HepG2 (cell line): ENCODE data around the gene BCL2. TPM values are rescaled to one million over a fixed set of nuclear protein-coding genes. Genes with fewer than 3 reads are reported as not detected.

Source experiments
- ATAC-seq: fragments of 200-7000 bp; cut with Tn5 transposase; 3 replicates; pipeline ENCODE4 v1.9.1; 2020; ENCODE audit warnings: mild to moderate bottlenecking, moderate library complexity
- BruUV-seq: library from RNA; stranded (reverse); fragments of 400-500 nt; replicated peaks from 2 replicates; lab custom pipeline; 2021; lab: Mats Ljungman, UMichigan
- CTCF ChIA-PET: fragments of 300-600 bp; formaldehyde crosslinking; extraction: SDS; loops from one replicate; lab custom pipeline; 2021; ENCODE audit warnings: low total read pairs, inconsistent platforms, low intra/inter-chr PET ratio; lab: Yijun Ruan, JAX
- POLR2A ChIA-PET: fragments of 350-600 bp; sonication (Branson Sonifier 250); formaldehyde crosslinking; loops from one replicate; lab custom pipeline; 2020; ENCODE audit warnings: antibody characterized with exemption, inconsistent platforms; lab: Yijun Ruan, JAX
- DNase-seq: peaks from one replicate; pipeline ENCODE4 v3.0.0-alpha.2; 2015; ENCODE audit warnings: low spot score
- FAIRE-seq: peaks from 3 replicates; lab custom pipeline; 2011; peaks lifted over from hg19 to GRCh38; lab: Jason Lieb, UNC
- H2AFZ ChIP-seq: one replicate; pipeline ENCODE4 v1.6.1; 2011; ENCODE audit warnings: low read length, inconsistent platforms
- H3K27ac ChIP-seq: fragments of 300-600 bp; 3 replicates; pipeline ENCODE4 v1.8.0; 2011; ENCODE audit warnings: mixed run types, mild to moderate bottlenecking, mixed read lengths, low read length, inconsistent platforms; ENCODE audit not compliant: insufficient read depth; ENCODE audit errors: extremely low read length
- H3K27me3 ChIP-seq, 2 experiments: fragments of 200-600 bp in 1 of 2; 2 replicates in 1 of 2; 3 replicates in 1 of 2; pipeline versions ENCODE4 v1.6.0 to v1.8.0; 2011; ENCODE audit warnings: low read length in 2 of 2, mild to moderate bottlenecking in 2 of 2, moderate library complexity in 2 of 2, inconsistent platforms in 1 of 2; ENCODE audit not compliant: insufficient read depth in 2 of 2, control insufficient read depth in 1 of 2
- H3K36me3 ChIP-seq, 2 experiments: fragments of 200-600 bp in 1 of 2; replicated peaks in 1 of 2; 2 replicates in 1 of 2; 3 replicates in 1 of 2; pipeline versions ENCODE4 v1.5.1 to v1.8.0; 2011; ENCODE audit warnings: low read length in 2 of 2, inconsistent platforms in 1 of 2; ENCODE audit not compliant: insufficient read depth in 2 of 2, control insufficient read depth in 1 of 2
- H3K4me1 ChIP-seq: 2 replicates; pipeline ENCODE4 v1.5.1; 2012; ENCODE audit warnings: low read length, inconsistent platforms; ENCODE audit not compliant: insufficient read depth
- H3K4me2 ChIP-seq: 2 replicates; pipeline ENCODE4 v1.6.0; 2011; ENCODE audit warnings: low read depth, low read length, inconsistent platforms
- H3K4me3 ChIP-seq, 3 experiments: fragments of 200-600 bp in 1 of 3; sonication (generic), shearing (Covaris generic) in 1 of 3; replicated peaks in 1 of 3; 2 replicates each; pipeline ENCODE4 v1.5.1; 2011 to 2016; ENCODE audit warnings: low read length in 3 of 3, inconsistent platforms in 2 of 3, low read depth in 2 of 3, mild to moderate bottlenecking in 2 of 3, control low read depth in 1 of 3, mixed read lengths in 1 of 3; ENCODE audit not compliant: insufficient read depth in 1 of 3
- H3K79me2 ChIP-seq: one replicate; pipeline ENCODE4 v1.6.1; 2011; ENCODE audit warnings: low read length, inconsistent platforms; ENCODE audit not compliant: insufficient read depth
- H3K9ac ChIP-seq: 2 replicates; pipeline ENCODE4 v1.6.0; 2011; ENCODE audit warnings: mild to moderate bottlenecking, low read depth, low read length, inconsistent platforms; ENCODE audit not compliant: insufficient read depth
- H3K9me3 ChIP-seq: 2 replicates; pipeline ENCODE4 v1.5.1; 2012; ENCODE audit warnings: mild to moderate bottlenecking, low read length
- H4K20me1 ChIP-seq: 2 replicates; pipeline ENCODE4 v1.6.0; 2011; ENCODE audit warnings: inconsistent platforms, mild to moderate bottlenecking, low read length, moderate library complexity; ENCODE audit not compliant: insufficient read depth
- GATA4 ChIP-seq: sonication (generic); IDR thresholded peaks from 2 replicates; pipeline ENCODE4 v1.6.1; 2016; ENCODE audit warnings: antibody characterized with exemption, low read depth, borderline replicate concordance
- HNRNPLL ChIP-seq: fragments of 200-400 bp; formaldehyde crosslinking; IDR thresholded peaks from 2 replicates; pipeline ENCODE4 v1.6.1; 2017; ENCODE audit warnings: mild to moderate bottlenecking, low read depth, low read length; ENCODE audit not compliant: poor library complexity, severe bottlenecking
- NCOA2 ChIP-seq: sonication (generic); formaldehyde crosslinking; IDR thresholded peaks from 2 replicates; pipeline ENCODE4 v1.8.0; 2022; ENCODE audit warnings: inconsistent platforms
- NFYC ChIP-seq: IDR thresholded peaks from 2 replicates; pipeline ENCODE4 v1.6.1; 2016; ENCODE audit warnings: missing genetic modification reagents, missing compliant biosample characterization
- SOX13 ChIP-seq, 3 experiments: fragments of 450-650 bp in 1 of 3; sonication (generic) in 1 of 3; formaldehyde crosslinking in 1 of 3; IDR thresholded peaks in 2 of 3; conservative IDR thresholded peaks in 1 of 3; 2 replicates each; pipeline versions ENCODE4 v1.5.0 to v1.6.1; 2016 to 2020; ENCODE audit warnings: antibody characterized with exemption in 1 of 3, mild to moderate bottlenecking in 1 of 3, missing compliant biosample characterization in 1 of 3, missing genetic modification reagents in 1 of 3, moderate library complexity in 1 of 3
- TOPORS ChIP-seq: sonication (generic); formaldehyde crosslinking; IDR thresholded peaks from 2 replicates; pipeline ENCODE4 v1.8.0; 2023; ENCODE audit warnings: mild to moderate bottlenecking, missing genetic modification reagents
- ZNF30 ChIP-seq: sonication (generic); formaldehyde crosslinking; IDR thresholded peaks from 2 replicates; pipeline ENCODE4 v1.5.0; 2020; ENCODE audit warnings: mild to moderate bottlenecking, missing genetic modification reagents
- ZNF839 ChIP-seq: sonication (generic); formaldehyde crosslinking; IDR thresholded peaks from 2 replicates; pipeline ENCODE4 v1.4.0; 2020; ENCODE audit warnings: missing genetic modification reagents, mild to moderate bottlenecking, borderline replicate concordance
- WGBS: methylation state at CpG from one replicate; pipeline ENCODE4 v1.1.6; 2017; ENCODE audit warnings: low lambda C conversion rate; 5-methylcytosine and 5-hydroxymethylcytosine counted together
- in situ Hi-C: cut with HindIII; loops from 2 replicates; pipeline ENCODE4 v1.10.0; 2017; ENCODE audit warnings: low pct_unique_long_range_greater_than_20kb; ENCODE audit not compliant: extremely low pct_ligation_motif_present
- intact Hi-C: fragments of 100-400 bp; cut with micrococcal nuclease; formaldehyde crosslinking; loops from one replicate; pipeline ENCODE4 v1.10.0; 2022; ENCODE audit not compliant: unreplicated experiment
- polyA plus RNA-seq, 8 experiments: library from polyadenylated mRNA; depleted of rRNA in 3 of 8; stranded (reverse) in 7 of 8; unstranded in 1 of 8; fragments of >200 nt; fragmentation: Illumina TruSeq in 4 of 8; extraction: Trizol in 4 of 8; gene quantifications; 2 replicates each; pipeline versions ENCODE4 v1.2.1 to v1.2.3, GENCODE V29; 2011 to 2016; ENCODE audit warnings: low read depth in 4 of 8, missing spikeins in 1 of 8, mixed read lengths in 1 of 8; ENCODE audit not compliant: insufficient read depth in 1 of 8
- total RNA-seq, 5 experiments: library from RNA; depleted of rRNA; stranded (reverse); fragments of >200 nt; fragmentation: Illumina TruSeq; extraction: Trizol; gene quantifications; 2 replicates each; pipeline ENCODE4 v1.2.3, GENCODE V29; 2016; ENCODE audit warnings: low read depth in 1 of 5
- TF ChIP-seq, protein P1 (sequence below): sonication (generic); formaldehyde crosslinking; IDR thresholded peaks from 2 replicates; pipeline ENCODE4 v1.5.1; 2020; ENCODE audit warnings: mild to moderate bottlenecking, missing genetic modification reagents, moderate library complexity

The BCL2 gene
- total and polyA plus RNA-seq, 2 of the 13 experiments (the other 11 are each of a cell fraction or from before 2014, with no cell fraction given): 0.07 to 0.53 TPM

DNA sequence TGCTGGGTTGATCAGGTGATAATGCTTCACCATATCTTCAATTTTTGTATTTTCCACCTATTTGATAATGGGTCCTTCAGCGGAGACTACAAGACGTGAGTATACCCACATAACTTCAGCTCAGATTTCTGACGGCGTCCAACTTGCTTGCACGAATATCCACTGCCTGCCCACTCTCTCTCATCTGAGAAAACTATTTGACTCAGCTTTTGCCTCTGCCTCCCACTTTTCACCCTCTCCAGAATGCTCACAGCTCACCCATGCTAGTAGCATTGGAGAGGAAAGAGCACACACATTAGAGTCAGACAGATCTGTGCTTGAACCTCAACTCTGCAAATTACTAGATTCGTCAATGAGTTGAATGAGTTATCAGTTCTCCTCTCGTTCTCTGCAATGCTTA lies 166.8 kb downstream of the BCL2 start:
- DNase-seq: no peak
- no TSS peak for BruUV-seq
- H3K36me3 ChIP-seq: no peaks in the 10 kb centered on the region
- no peak for ATAC-seq
- WGBS: 24% methylated on average over 7 of the region's 7 CpGs
- H3K4me2 ChIP-seq: no peak overlapping the region
- H3K9me3 ChIP-seq: no peaks in the 10 kb centered on the region
- TF ChIP-seq SOX13 (IDR thresholded peaks at IDR 0.05) (no peak), SOX13 (CRISPR knock-in tag; conservative IDR thresholded peaks at IDR 0.05 in 1 of 2, IDR thresholded peaks at IDR 0.05 in 1 of 2) (no peak), HNRNPLL (no peak), NFYC (CRISPR knock-in tag) (no peak), TOPORS (CRISPR knock-in tag) (no peak), ZNF30 (CRISPR knock-in tag) (no peak), NCOA2 (CRISPR knock-in tag) (no peak), GATA4 (no peak), ZNF839 (CRISPR knock-in tag) (no peak)
- TF ChIP-seq, protein P1, sequence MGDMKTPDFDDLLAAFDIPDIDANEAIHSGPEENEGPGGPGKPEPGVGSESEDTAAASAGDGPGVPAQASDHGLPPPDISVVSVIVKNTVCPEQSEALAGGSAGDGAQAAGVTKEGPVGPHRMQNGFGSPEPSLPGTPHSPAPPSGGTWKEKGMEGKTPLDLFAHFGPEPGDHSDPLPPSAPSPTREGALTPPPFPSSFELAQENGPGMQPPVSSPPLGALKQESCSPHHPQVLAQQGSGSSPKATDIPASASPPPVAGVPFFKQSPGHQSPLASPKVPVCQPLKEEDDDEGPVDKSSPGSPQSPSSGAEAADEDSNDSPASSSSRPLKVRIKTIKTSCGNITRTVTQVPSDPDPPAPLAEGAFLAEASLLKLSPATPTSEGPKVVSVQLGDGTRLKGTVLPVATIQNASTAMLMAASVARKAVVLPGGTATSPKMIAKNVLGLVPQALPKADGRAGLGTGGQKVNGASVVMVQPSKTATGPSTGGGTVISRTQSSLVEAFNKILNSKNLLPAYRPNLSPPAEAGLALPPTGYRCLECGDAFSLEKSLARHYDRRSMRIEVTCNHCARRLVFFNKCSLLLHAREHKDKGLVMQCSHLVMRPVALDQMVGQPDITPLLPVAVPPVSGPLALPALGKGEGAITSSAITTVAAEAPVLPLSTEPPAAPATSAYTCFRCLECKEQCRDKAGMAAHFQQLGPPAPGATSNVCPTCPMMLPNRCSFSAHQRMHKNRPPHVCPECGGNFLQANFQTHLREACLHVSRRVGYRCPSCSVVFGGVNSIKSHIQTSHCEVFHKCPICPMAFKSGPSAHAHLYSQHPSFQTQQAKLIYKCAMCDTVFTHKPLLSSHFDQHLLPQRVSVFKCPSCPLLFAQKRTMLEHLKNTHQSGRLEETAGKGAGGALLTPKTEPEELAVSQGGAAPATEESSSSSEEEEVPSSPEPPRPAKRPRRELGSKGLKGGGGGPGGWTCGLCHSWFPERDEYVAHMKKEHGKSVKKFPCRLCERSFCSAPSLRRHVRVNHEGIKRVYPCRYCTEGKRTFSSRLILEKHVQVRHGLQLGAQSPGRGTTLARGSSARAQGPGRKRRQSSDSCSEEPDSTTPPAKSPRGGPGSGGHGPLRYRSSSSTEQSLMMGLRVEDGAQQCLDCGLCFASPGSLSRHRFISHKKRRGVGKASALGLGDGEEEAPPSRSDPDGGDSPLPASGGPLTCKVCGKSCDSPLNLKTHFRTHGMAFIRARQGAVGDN (CRISPR knock-in tag): no peak
- intact Hi-C loops (no loop called here), in situ Hi-C loops (no loop called here)
- no peak for FAIRE-seq
- no peaks in the 10 kb centered on the region for H3K79me2 ChIP-seq
- POLR2A ChIA-PET: no interaction called here
- H3K27ac ChIP-seq: no peak overlapping the region
- H3K27me3 ChIP-seq: peaks cover 1 to 65% of the 10 kb centered on the region in 2 experiments; a peak in 4 of 5 replicates
- no peak overlapping the region for H3K9ac ChIP-seq
- H3K4me3 ChIP-seq: no peak overlapping the region
- CTCF ChIA-PET: no interaction called here
- peaks cover 9% of the 10 kb centered on the region for H3K4me1 ChIP-seq
- H4K20me1 ChIP-seq: no peaks in the 10 kb centered on the region
- no peak overlapping the region for H2AFZ ChIP-seq
